ENCODE results near the gene RIC8A. TPM values are rescaled to one million over a fixed set of nuclear protein-coding genes. Genes with fewer than 3 reads are reported as not detected.

RIC8A gene
- total and polyA plus RNA-seq, 4 donors: 93.1 to 118 (median 101) TPM

DNA sequence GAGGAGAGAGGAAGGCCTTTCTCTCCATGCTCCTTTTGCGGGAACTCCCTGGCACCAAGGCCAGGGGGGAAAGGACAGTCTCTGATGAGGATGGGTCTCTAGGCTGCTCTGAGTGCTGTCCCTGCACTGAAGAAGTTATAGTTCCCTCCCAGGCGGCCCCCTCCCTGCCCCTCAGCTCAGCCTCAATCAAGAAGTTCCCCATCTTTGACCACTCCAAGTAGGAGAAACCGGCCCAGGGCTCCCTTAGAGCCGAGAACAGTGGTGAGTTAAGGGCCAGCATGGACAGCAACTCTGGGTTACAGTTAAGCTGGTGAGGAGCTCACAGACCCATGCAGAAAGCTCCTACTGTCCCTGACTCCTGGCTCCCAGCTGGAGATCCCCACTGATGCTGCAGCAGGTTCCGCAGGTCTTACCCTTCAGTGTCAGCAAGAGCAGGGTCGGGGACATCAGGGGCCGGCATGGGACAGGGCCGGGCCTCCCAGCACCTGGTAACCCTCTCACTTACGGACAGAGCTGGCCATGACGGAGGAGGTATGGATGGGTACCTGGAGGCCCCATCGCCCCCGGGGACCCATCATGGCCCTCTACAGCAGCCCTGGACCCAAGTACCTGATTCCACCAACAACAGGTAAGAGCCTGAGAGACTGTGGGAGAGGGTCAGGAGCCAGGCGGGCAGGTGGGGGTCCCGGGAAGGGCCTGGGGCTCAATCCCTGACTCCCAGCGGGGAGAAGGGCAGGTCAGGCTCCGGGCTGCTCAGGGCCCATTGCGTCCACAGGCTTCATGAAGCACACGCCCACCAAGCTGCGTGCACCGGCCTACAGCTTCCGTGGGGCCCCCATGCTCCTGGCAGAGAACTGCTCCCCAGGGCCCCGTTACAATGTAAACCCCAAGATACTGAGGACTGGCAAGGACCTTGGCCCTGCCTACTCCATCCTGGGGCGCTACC lies 10.4 kb upstream of the RIC8A start:
- DNase-seq (ENCODE audit: low read depth in 4 of 6, low spot score in 6 of 6): no peak
- no peak overlapping the region for H3K4me3 ChIP-seq (ENCODE audit: low read depth, low read length)
- WGBS (ENCODE audit: insufficient coverage): 85% methylated on average over 18 of the region's 23 CpGs

GRCh38 chr11:197741-198235 lies 9.7 kb upstream of the RIC8A start:
- H3K9me3 ChIP-seq (ENCODE audit: control insufficient read depth, insufficient read depth, low read length): no peaks in the 10 kb centered on the region
- no peak overlapping the region for H3K27ac ChIP-seq (ENCODE audit: low read depth, low read length)
- no peaks in the 10 kb centered on the region for H3K4me1 ChIP-seq (ENCODE audit: control insufficient read depth, insufficient read depth, low read length)
- 79% methylated on average over 9 of the region's 9 CpGs for whole genome bisulfite sequencing (ENCODE audit: insufficient coverage)
- no peaks in the 10 kb centered on the region for H3K27me3 ChIP-seq (ENCODE audit: control insufficient read depth, insufficient read depth, low read length)
- H3K36me3 ChIP-seq (ENCODE audit: control insufficient read depth, insufficient read depth, low read length): peaks cover 28% of the 10 kb centered on the region
- DNase-seq (ENCODE audit: low read depth in 4 of 6, low spot score in 6 of 6): no peak
- H3K4me3 ChIP-seq (ENCODE audit: low read depth, low read length): no peak overlapping the region

More for the DNA sequence above, 10.4 kb upstream of the RIC8A start:
- H3K27ac ChIP-seq (ENCODE audit: low read depth, low read length): no peak overlapping the region
- H3K27me3 ChIP-seq (ENCODE audit: control insufficient read depth, insufficient read depth, low read length): no peaks in the 10 kb centered on the region
- no peaks in the 10 kb centered on the region for H3K4me1 ChIP-seq (ENCODE audit: control insufficient read depth, insufficient read depth, low read length)
- no peaks in the 10 kb centered on the region for H3K9me3 ChIP-seq (ENCODE audit: control insufficient read depth, insufficient read depth, low read length)
- peaks cover 25% of the 10 kb centered on the region for H3K36me3 ChIP-seq (ENCODE audit: control insufficient read depth, insufficient read depth, low read length)

- Histone ChIP-seq H3K27ac (ENCODE audit: low read depth, low read length) (no peak overlapping the region), H3K9me3 (ENCODE audit: control insufficient read depth, insufficient read depth, low read length) (no peaks in the 10 kb centered on the region), H3K36me3 (ENCODE audit: control insufficient read depth, insufficient read depth, low read length) (peaks cover 32% of the 10 kb centered on the region), H3K27me3 (ENCODE audit: control insufficient read depth, insufficient read depth, low read length) (no peaks in the 10 kb centered on the region), H3K4me1 (ENCODE audit: control insufficient read depth, insufficient read depth, low read length) (no peaks in the 10 kb centered on the region), H3K4me3 (ENCODE audit: low read depth, low read length) (no peak overlapping the region)
- WGBS (ENCODE audit: insufficient coverage): 87% methylated on average over 13 of the region's 21 CpGs
- no peak for DNase-seq (ENCODE audit: low read depth in 4 of 6, low spot score in 6 of 6)
Observed at GRCh38 chr11:198236-198806, 9.2 kb upstream of the RIC8A start.

- no peak overlapping the region for H3K4me3 ChIP-seq (ENCODE audit: low read depth, low read length)
- no peaks in the 10 kb centered on the region for H3K27me3 ChIP-seq (ENCODE audit: control insufficient read depth, insufficient read depth, low read length)
- DNase-seq (ENCODE audit: low read depth in 4 of 6, low spot score in 6 of 6): no peak
- H3K27ac ChIP-seq (ENCODE audit: low read depth, low read length): no peak overlapping the region
- peaks cover 39% of the 10 kb centered on the region for H3K36me3 ChIP-seq (ENCODE audit: control insufficient read depth, insufficient read depth, low read length)
- H3K4me1 ChIP-seq (ENCODE audit: control insufficient read depth, insufficient read depth, low read length): no peaks in the 10 kb centered on the region
- no peaks in the 10 kb centered on the region for H3K9me3 ChIP-seq (ENCODE audit: control insufficient read depth, insufficient read depth, low read length)
- WGBS (ENCODE audit: insufficient coverage): 88% methylated on average over 12 of the region's 13 CpGs
Observed at GRCh38 chr11:199004-199581, 8.4 kb upstream of the RIC8A start.

DNA sequence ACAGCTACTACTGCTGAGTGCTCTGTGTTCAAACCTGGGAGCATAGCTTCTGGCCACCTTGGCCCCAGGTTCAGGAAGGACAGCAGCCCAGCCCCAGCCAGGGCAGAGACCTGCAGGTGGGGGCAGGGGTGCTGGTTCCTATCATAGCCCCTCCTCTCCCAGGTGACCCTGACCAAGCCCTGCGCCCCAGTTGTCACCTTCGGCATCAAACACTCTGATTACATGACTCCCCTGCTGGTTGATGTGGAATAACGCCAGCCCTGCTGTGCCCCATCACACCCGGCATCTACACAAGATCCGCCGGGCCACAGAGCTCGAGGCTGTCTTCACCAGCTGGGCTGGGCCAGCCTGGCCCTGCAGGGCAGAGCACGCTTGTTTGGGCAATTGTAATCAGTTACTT lies 7.7 kb upstream of the RIC8A start:
- Histone ChIP-seq H3K27me3 (ENCODE audit: control insufficient read depth, insufficient read depth, low read length) (no peaks in the 10 kb centered on the region), H3K4me1 (ENCODE audit: control insufficient read depth, insufficient read depth, low read length) (peaks cover 3% of the 10 kb centered on the region), H3K36me3 (ENCODE audit: control insufficient read depth, insufficient read depth, low read length) (peaks cover 46% of the 10 kb centered on the region), H3K27ac (ENCODE audit: low read depth, low read length) (no peak overlapping the region), H3K9me3 (ENCODE audit: control insufficient read depth, insufficient read depth, low read length) (no peaks in the 10 kb centered on the region), H3K4me3 (ENCODE audit: low read depth, low read length) (no peak overlapping the region)
- DNase-seq (ENCODE audit: low read depth in 4 of 6, low spot score in 6 of 6): no peak
- 71% methylated on average over 6 of the region's 8 CpGs for WGBS (ENCODE audit: insufficient coverage)

DNA sequence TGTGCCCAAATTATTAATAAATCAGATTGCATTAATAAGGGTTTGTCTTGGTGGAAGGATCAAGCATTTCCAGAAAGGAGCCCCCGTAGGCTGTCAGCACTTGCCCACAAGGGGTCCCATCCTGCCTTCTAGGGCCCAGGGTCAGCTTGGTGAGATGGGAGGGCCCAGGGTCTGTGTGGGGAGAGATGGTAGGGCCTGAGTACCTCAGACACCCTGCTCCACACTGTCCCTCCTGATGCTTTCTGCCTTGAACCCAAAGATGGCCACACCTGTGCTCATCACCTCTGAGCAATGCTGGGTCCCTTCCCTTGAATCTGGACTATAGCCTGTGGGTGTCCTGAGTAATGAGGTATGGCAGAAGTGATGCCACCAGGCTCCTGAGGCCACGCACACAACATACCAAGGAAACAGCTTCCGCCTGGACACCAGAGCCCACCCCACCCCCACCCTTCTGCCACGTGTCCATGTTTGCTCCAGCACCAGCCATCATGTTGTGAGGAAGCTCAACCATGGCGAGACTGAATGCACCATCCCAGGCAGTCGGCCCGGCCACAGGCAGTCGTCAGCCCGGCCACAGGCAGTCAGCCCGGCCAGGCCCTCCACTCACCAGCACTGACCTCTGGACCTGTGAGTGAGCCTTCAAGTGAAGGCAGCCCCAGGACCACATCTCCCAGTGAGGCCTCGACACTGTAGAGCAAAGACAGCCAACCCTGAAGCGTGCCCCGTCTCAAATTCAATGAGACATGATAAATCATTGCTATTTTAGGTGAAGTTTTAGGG lies 7.1 kb upstream of the RIC8A start:
- DNase-seq (ENCODE audit: low read depth in 4 of 6, low spot score in 6 of 6): no peak
- Histone ChIP-seq H3K36me3 (ENCODE audit: control insufficient read depth, insufficient read depth, low read length) (peaks cover 53% of the 10 kb centered on the region), H3K4me1 (ENCODE audit: control insufficient read depth, insufficient read depth, low read length) (peaks cover 4% of the 10 kb centered on the region), H3K27me3 (ENCODE audit: control insufficient read depth, insufficient read depth, low read length) (no peaks in the 10 kb centered on the region), H3K9me3 (ENCODE audit: control insufficient read depth, insufficient read depth, low read length) (no peaks in the 10 kb centered on the region), H3K27ac (ENCODE audit: low read depth, low read length) (no peak overlapping the region), H3K4me3 (ENCODE audit: low read depth, low read length) (no peak overlapping the region)
- 80% methylated on average over 10 of the region's 13 CpGs for WGBS (ENCODE audit: insufficient coverage)

GRCh38 chr11:201966-202365 lies 5.5 kb upstream of the RIC8A start:
- Histone ChIP-seq H3K4me3 (ENCODE audit: low read depth, low read length) (no peak overlapping the region), H3K4me1 (ENCODE audit: control insufficient read depth, insufficient read depth, low read length) (peaks cover 19% of the 10 kb centered on the region), H3K36me3 (ENCODE audit: control insufficient read depth, insufficient read depth, low read length) (peaks cover 60% of the 10 kb centered on the region), H3K9me3 (ENCODE audit: control insufficient read depth, insufficient read depth, low read length) (no peaks in the 10 kb centered on the region), H3K27ac (ENCODE audit: low read depth, low read length) (no peak overlapping the region), H3K27me3 (ENCODE audit: control insufficient read depth, insufficient read depth, low read length) (no peaks in the 10 kb centered on the region)
- DNase-seq (ENCODE audit: low read depth in 4 of 6, low spot score in 6 of 6): no peak
- 83% methylated on average over 11 of the region's 15 CpGs for WGBS (ENCODE audit: insufficient coverage)

DNA sequence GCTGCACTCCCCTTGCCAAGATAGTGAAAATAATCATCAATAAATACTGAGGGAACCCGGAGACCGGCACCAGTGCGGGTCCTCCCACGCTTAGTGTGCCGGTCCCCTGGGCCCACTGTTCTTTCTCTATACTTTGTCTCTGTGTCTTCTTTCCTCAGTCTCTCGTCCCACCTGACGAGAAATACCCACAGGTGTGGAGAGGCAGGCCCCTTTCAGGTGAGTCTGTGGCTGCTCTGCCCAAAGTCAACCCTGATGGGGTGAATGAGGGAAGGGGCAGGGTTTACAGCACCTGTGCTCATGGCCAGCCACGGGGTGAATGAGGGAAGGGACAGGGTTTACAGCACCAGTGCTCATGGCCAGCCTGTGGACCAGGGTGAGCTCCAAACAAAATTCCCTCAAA lies 5.0 kb upstream of the RIC8A start:
- Histone ChIP-seq H3K36me3 (ENCODE audit: control insufficient read depth, insufficient read depth, low read length) (peaks cover 61% of the 10 kb centered on the region), H3K27me3 (ENCODE audit: control insufficient read depth, insufficient read depth, low read length) (no peaks in the 10 kb centered on the region), H3K9me3 (ENCODE audit: control insufficient read depth, insufficient read depth, low read length) (no peaks in the 10 kb centered on the region), H3K27ac (ENCODE audit: low read depth, low read length) (no peak overlapping the region), H3K4me1 (ENCODE audit: control insufficient read depth, insufficient read depth, low read length) (peaks cover 19% of the 10 kb centered on the region), H3K4me3 (ENCODE audit: low read depth, low read length) (no peak overlapping the region)
- 100% methylated on average over 3 of the region's 8 CpGs for WGBS (ENCODE audit: insufficient coverage)
- DNase-seq (ENCODE audit: low read depth in 4 of 6, low spot score in 6 of 6): no peak
